Stimulated activated CD4-positive, alpha-beta T cell treated with anti-CD3 and anti-CD28 coated beads, Interleukin-12 subunit alpha, Interleukin-12 subunit beta, amount 100 ng/mL, for 4 hours (primary cell): ENCODE data around the gene GNAT1.

Experiments used
- DNase-seq: peaks from one replicate; pipeline ENCODE4 v3.0.0-alpha.2; 2020

Gene GNAT1

DNA sequence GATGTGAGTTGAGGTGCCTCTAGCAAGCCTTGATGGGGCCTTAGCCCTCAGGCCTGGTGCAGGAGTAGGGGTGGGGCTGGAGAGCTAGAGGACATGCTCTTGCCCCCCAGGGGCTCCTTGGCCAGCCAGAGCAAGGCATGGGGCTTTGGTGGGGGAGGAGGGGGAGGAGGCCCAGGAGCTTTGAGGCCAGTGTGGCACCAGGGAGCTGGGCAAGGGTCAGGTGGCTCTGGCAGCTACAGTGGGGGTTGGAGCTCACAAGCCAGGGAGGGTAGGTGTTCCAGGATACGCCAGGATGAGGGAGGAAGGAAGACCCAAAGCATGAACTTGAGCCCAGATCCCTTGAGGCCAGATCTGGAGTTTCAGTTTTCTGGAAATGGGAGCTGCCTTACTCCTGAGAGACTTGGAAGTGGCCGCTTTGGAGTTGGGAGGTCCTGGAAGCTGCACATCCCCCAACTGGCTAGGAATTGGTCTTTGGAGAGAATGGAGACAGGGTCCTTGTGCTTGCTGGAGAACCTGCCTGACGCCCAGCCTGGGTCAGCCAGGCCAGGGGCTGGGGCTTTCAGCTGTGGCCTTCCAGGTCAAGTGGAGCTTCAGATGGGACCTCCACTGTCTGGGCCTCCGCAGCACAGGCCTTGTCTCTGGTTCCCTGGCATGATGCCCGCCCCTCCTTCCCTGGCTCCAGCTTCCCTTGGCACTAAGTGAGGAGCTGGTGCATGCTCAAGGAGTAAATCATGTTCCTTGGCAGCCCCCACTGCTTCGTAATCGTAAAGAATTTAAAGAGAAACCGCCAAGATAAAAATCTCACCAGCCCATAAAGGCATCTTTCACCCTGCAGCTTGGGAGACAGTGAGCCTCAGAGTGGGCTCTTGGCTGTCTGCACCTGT, 27.6 kb upstream of the GNAT1 start:
- DNase-seq: no peak

DNA sequence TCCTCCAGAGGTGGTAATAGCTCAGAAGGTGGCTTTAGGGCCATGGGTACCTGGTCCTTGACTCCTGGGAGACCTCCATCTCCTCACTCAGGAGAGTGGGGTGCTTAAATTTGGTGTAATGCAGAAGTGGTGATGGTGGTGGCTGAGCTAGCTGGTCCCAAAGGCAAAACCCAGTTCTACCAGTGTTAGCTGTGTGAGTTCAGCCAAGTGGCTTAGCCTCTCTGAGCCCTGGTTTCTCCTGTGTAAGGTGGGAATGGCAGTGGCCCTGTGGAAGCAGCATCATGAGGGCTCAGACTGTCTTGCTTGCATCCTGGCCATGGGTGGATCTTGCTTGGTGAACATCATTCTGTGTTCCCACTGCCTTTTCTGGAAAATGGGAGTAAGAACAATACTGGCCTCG, 26.9 kb upstream of the GNAT1 start:
- DNase-seq: no peak

DNA sequence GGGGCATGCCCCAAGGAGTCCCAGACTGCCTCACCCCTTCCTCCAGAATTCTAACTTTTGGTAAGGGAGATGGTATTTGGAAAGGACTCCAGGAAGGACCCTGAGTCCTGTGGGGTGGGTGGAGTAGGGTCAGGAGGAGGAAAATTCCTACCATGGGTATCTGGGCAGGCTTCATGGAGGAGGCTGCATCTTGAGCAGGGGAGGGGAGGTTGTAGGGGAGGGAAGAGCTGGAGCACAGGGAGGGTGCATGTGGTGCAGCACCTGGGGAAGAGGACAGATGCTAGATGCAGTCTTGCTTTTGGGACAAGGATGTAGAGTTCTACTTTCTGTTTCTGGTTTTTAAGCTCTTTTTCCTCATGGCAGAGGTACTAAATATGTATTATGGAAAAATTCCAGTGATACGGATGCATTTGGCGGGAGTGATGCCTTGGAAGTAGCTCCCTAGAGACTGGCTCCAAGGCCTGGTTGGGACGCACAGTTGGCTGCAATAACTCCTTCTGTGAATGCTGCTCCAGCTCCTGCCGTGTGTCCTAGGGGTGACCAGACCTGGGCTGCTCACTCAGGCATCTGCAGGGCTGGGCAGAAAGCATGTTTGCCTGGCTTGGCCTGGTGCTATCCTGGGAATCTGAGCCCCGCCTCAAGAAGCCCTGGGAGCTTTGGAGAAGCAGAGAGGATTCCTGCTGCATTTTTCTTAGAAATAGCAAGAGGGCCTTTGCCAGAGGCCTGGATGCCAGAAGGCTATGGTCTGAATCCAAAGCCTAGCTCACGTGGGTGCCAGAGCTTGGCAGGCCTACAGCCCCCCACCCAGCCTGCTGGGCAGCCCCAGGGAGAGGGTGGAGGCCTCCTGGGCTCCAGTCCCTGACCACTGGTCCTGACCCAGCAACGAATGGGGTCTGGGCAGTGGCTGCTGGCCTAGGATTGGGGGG, 26.2 kb upstream of the GNAT1 start:
- DNase-seq: no peak

DNA sequence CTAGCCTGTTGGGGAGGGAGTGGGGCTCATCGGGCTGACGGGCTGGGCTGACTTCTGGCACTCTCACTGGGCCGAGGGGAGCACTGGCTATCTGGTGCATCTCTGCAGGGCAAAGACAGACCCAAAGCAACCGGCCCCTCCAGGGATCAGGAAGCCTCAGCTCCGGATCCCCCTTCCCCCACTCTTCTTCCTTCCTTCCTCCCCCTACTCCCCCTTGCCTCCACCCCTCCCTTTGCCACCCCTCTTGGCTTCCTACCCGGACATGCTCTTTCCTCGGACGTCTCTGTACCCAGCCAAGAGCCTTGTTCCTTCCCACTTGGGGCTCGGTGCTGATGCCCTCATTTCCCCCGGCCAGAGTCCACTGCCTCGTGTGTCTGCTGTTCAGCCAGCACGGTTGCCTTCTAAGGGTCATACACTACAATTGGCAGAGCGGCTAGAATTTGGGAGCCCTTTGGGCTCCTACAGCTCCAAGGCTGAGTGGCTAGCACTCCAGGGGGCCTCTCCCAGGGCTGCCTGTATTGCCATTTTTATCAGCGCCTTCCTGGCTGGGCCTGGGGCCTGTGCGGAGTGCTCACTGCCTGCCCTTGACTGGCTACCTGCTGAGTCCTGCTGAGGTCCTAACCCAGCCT, 25.4 kb upstream of the GNAT1 start:
- no peak for DNase-seq

DNA sequence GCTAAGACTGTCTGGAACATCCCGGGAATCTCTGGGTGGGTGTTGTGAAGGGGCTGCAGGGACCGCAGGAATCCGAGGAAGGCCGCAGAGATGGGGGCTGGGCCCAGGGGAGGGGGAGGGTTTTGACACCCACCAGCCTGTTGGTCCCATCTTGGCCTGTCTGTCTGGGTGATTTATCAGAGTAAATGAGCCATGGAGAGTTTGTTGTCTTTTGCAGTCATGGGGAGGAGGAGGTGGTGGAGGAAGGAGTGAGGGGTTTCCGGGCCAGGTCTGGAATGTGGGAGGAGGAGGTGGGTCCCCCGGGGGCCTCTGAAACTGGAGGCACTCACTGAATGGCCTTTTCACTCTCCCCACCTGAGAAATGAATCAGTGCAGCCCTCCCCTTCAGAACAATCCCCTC, 24.8 kb upstream of the GNAT1 start:
- no peak for DNase-seq

DNA sequence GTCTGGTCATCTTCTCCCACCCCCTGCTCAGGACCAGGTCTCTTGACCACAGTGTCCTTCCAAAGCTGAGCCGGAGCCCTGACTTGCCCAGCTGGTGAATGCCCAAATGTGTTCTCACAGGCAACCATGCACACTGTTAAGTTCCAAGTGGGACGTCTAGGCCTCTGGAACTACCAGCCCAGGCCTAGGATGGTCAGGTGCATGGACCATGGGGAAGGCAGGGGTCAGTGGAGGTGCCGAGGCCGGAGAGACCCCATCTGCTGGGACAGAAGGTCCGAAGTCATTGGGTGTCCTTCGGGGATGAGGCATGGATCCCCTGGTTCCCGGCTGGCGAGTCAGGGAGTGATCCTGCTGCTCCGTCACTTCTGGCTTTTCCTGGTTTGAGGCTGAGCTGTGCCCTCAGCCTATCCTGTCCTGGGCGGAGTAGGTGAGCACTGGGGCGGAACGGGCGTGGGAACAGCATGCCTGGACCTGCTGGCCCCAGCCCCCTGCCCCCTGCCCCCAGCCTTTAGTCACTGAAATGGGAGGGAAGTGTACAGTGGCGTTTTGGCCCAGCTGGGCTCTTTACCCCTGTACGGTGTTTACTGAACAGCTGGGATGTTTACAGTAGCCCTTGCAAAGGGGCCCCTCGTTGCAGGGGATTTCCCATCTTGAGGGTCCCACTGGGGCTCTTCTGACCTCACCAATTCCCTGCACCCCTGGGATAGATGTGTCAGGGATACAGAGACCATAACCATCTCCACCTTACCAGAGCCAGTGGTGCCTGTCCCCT, 24.2 kb upstream of the GNAT1 start:
- no peak for DNase-seq

DNA sequence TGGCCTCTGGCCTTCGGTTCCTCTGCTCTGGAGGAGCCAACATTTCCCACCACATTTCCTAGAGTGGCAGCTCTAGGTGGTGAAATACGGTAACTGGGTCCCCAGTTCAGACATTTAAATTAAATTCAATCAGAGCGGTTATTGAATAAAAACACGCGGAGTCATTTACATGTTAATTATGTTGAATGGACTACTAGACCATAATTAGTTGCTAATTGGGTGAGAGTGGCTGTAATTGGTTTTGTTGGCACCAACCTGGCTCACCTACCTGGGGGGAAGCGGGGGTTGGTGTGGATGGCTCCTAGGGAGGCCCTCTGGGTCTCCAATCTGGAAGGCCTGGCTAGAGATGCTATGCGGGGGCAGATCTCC, 23.6 kb upstream of the GNAT1 start:
- no peak for DNase-seq

DNA sequence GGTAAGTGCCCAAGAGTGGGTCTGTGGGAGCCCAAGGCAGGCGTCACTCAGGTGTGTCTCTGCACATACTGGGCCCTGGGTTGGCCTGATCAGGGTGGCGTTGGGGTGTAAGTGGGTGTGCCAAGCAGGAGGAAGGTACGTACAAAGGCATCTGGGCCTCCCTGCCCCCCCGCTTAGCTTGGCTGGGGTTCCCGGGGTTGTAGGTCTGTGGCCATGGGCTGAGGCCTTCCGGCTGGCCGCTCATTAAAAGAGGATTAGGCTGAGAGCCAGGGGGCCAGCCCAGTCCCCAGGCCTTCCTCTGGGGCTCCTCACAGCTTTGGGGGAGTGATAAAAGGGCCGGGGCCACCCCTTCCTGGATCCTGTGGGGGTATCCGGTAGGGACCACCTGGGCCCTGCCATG, 23.0 kb upstream of the GNAT1 start:
- no peak for DNase-seq

DNA sequence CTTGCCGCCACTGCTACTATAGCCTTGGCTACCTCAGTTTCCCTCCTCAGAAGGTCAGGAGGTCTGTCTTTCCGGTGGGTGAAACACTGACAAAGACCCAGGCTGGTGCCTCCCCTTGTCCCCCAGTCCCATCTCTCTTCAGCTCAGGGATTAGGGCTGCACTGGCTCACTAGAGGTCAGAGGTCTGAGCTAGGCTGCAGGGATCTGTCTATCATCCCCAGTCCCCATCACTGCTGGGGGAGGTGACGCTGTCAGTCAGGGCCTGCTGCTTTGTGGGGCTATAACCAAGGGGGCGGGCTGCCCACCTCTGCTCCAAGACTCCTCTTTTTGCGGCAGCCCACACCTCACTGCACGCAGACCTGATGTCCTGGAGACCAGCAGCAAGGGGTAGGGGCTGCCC, 22.6 kb upstream of the GNAT1 start:
- DNase-seq: no peak

DNA sequence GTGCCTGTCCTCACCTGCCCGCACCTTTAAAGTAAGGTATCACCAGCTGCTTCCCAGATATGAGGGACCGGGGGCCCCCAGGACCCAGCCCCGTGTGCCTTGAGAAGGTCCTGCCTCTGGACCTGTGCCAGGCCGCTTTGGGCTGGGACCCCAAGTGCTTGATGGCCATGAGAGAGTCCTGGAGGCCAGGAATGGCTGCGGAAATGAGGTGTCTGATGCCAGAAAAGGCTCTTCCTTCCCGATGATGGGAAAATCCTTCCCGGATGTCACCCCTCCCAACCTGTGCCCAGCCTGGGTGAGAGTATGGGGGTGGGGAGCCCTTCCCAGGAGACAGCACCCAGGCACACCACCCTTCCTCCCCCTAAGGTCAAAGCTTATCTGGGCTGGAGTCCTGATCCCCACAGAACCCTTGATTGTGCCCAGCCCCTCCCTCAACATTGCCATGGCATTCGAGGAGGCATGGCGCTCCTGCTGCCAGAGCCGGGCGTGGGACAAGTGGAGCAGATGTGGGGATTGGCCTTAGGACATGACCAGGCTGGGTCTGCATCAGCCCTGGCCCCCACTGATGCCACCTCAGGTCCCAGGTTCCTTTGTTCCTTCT, 22.1 kb upstream of the GNAT1 start:
- no peak for DNase-seq

DNA sequence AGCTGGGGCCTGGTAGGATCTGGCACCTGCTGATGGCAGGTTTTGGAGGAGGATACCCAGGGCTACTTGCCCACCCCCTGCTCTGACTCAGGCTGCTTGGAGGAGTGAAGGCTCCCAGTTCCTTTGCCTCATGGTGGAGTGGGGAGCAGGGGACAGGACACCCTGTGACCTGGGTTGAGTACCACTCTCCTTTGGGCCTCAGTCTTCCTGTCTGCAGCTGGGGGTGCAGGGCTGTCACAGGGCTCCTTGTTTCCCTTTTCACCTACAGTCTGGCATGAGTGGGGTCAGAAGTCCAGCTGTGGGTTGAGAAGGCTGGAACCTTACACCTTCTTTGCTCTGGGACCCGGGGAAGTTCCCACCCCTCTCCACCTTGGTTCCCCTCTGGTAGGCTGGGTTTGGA, 21.6 kb upstream of the GNAT1 start:
- no peak for DNase-seq

DNA sequence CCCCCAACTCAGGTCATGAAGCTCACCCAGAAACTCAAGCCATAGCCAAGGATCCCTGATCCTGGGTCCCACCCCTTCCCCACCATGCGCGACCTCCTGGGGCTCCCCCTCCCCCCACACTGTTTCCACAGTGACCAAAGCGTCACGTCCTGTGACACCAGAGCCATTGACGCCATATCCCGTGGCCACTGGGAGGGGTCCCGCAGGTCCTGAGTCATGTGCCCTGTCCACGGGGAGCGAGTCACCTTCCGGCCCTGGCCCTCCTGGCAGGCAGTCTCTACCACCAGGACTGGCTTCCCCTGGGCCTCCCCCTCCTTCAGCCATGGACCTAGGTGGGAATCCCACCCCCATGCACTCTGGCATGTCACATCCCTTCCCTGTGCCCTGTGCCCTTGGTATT, 20.7 kb upstream of the GNAT1 start:
- no peak for DNase-seq

DNA sequence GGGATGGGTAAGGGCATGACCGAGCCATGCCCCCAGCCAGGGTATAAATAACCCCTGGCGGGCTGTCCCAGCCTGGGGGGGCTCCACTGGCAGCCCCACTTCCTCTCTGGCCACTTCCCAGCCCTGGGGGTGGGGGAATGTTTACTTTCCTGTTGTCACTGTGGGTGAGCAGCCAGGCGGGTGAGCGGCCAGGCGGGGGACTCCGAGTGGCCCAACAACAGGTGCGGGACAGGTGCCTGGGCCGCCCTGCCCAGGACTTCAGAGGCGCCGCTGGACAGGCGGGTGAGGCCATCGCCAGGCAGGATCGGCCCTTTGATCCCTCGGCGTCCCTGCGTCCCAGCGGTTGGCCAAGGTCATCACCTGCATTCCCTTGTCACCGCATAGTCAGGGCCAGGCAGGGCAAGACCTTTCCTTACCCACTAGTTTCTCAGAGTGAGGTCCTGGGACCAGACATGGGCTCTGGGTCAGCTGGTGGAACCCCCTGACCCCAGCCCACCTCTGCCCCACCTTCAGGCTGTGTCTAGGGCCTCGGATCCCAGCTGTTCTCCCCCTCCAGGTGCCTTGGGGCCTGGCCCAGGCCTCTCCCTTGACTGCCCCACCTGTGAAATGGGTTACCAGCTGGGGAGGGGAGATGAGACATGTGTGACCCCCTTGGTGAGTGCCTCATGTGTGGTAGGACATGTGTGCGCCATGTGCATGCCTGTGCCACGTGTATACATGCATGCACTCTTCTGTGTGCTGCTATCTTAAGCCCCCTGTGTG, 19.7 kb upstream of the GNAT1 start:
- DNase-seq: no peak

DNA sequence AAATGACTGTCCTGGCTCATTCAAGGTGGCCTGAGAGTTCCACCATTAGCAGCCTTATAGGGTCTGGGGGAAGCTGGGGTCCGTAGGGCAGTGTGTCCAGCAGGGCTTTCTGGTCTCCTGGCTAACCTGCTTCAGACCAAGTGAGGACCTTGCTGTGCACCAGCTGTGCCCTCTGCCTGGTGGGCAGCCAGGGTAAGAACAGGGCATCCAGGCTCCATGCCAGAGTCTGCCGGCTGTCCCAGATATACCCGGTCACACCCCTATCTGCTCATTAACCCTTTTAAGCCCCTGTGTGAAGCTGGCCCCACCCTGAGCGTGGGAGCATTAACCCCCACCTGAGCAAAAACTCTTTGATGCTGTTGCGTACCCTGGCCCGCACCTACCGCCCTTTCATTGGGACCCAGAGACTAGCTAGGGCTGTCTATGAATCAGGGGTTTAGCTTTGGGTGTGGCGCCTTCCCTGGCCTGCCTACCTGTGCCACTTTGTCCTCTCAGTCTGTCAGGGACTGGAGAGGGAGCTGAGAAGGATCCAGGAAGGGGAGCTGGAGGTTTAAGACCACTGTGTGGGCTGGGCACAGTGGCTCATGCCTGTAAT, 18.7 kb upstream of the GNAT1 start:
- DNase-seq: no peak

DNA sequence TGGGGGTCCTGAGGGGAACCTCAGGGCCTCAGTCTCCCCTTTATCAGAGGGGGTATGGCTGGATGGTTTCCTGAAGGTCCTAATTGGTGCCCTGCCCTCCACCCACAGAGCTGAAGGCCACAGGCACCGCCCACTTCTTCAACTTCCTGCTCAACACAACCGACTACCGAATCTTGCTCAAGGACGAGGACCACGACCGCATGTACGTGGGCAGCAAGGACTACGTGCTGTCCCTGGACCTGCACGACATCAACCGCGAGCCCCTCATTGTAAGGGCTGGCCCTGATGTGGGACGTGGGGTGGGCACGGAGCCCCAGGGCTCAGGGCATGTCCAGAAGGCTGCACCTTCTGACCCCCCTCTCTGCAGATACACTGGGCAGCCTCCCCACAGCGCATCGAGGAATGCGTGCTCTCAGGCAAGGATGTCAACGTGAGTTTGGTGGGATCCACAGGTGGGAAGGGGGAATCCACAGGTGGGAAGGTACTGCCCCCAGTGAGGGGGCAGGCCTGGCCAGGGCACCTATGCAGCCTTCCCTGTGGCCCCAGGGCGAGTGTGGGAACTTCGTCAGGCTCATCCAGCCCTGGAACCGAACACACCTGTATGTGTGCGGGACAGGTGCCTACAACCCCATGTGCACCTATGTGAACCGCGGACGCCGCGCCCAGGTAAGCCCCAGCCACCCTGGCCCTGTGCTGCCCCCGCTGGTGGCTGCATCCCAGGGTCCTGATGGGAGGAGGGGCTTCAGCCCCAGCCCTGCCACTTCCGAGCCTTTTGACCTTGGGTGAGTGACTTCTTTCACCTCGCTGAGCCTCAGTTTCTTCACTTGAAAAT, 17.5 kb upstream of the GNAT1 start:
- no peak for DNase-seq

DNA sequence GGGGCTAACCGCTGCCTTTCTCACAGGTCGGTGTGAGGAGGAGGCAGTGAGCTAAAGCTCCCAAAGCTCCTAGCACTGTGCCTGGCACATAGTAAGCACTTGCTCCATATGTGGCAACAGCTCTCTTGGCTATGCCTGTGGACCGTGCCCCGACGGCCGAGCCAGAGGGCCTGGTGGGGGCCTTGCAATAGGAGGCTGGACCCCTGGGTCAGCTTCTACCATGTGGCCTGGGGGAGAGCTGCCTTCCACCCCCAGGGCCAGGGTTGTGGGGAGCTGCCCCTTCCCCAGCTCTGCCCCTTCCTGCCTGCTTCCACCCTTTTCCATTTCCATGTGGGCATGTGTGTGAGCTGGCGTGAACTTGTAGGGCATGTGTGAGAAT, 16.9 kb upstream of the GNAT1 start:
- no peak for DNase-seq

DNA sequence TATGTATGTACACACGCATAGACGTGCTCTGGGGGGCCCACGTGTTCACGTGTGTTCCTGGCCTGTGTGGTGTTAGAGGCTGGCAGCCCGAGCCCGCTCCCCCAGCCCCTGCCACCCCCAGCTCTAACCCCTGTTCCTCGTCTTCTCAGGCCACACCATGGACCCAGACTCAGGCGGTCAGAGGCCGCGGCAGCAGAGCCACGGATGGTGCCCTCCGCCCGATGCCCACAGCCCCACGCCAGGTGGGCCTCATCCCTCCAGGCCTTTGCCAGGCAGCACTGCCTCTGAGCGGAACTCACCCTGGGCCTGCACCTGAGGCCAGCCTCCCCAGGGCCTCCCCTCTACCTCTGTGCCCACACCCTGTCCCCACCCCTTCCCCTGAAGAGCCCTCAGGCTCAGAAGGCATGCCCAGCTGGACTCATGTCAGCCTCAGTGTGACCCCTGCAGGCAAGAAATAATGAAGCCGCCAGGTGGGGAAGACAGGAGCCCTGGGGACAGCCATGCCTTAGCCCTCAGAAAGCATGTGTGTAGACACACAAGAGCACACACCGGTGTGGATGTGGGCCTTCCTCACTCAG, 16.4 kb upstream of the GNAT1 start:
- no peak for DNase-seq

DNA sequence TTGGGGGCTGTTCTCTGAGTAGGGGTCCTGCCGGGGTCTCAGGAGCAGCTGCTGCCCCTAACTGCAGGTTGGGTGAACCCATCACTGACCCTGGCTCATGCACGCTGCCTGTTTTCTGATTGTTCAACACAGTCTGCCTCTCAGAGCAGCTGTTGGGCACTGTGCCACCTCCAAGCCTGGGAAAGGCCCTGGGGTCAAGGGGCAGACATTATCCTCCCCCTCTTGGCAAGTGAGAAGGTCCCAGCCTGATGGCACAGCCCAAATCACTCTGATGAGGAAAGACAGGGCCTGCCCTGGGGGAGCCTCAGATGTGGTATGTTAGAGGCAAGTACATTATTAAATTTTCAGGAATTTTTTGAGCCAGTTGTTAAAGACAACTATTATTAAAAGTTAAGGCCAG, 14.1 kb upstream of the GNAT1 start:
- no peak for DNase-seq

DNA sequence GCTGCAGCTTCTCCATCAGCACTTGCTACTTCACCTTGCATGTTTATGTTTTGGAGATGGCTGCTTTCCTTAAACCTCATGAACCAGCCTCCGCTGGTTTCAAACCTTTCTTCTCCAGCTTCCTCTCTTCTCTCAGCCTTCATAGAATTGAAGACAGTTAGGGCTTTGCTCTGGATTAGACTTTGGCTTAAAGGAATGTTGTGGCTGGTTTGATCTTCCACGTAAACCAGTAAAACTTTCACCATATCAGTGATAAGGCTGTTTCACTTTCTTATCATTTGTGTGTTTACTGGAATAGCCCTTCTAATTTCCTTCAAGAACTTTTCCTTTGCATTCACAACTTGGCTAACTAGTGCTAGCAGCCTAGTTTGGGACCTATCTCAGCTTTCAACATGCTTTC, 11.7 kb upstream of the GNAT1 start:
- DNase-seq: no peak

DNA sequence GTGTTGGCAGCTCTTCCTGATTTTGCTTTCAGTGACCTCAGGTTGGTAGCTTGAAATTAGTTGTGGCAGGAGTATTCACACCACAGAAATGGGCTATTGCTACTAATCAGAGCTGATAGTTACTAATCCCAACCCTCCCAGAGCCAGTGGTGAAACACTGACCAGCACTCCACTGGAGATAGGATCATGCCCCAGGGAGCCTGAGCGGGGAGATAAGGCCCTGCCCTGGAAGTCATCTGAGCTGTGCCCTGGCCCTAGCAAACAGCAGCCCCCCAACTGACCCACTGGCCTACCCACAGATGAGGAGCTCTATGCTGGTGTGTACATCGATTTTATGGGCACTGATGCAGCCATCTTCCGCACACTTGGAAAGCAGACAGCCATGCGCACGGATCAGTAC, 9.4 kb upstream of the GNAT1 start:
- no peak for DNase-seq
